BJ (cell line): ENCODE results near the gene PPIP5K1. TPM values are rescaled to one million over a fixed set of nuclear protein-coding genes. Genes with fewer than 3 reads are reported as not detected.

Experiments used
- CTCF ChIA-PET: fragments of 350-600 bp; formaldehyde crosslinking; extraction: SDS; loops from one replicate; lab custom pipeline; 2021; ENCODE audit warnings: antibody characterized with exemption, inconsistent platforms; lab: Yijun Ruan, JAX
- POLR2A ChIA-PET: fragments of 300-600 bp; sonication (Branson Sonifier 250); formaldehyde crosslinking; extraction: SDS; loops from one replicate; lab custom pipeline; 2021; ENCODE audit warnings: antibody characterized with exemption; lab: Charles Lee
- DNase-seq: peaks from one replicate; pipeline ENCODE4 v3.0.0-alpha.2; 2011; ENCODE audit warnings: low read depth
- H3K27me3 ChIP-seq: 2 replicates; pipeline ENCODE4 v1.6.0; 2011; ENCODE audit warnings: low read length; ENCODE audit not compliant: control insufficient read depth, insufficient read depth
- H3K36me3 ChIP-seq: 2 replicates; pipeline ENCODE4 v1.5.1; 2011; ENCODE audit warnings: low read length; ENCODE audit not compliant: control insufficient read depth, insufficient read depth
- H3K4me3 ChIP-seq: 2 replicates; pipeline ENCODE4 v1.5.1; 2011; ENCODE audit warnings: low read depth, mild to moderate bottlenecking, control low read depth, low read length
- polyA plus RNA-seq: library from polyadenylated mRNA; depleted of rRNA; stranded (reverse); fragments of >200 nt; gene quantifications from 2 replicates; pipeline ENCODE4 v1.2.3, GENCODE V29; 2011
- TF ChIP-seq, protein P1 (sequence below): IDR thresholded peaks from 2 replicates; pipeline ENCODE4 v1.5.1; 2011; ENCODE audit warnings: low read depth, mild to moderate bottlenecking, control low read depth, inconsistent platforms, low read length, moderate library complexity; ENCODE audit not compliant: insufficient read depth

PPIP5K1 gene
- polyA plus RNA-seq, 1 experiment: 29.2 TPM

DNA sequence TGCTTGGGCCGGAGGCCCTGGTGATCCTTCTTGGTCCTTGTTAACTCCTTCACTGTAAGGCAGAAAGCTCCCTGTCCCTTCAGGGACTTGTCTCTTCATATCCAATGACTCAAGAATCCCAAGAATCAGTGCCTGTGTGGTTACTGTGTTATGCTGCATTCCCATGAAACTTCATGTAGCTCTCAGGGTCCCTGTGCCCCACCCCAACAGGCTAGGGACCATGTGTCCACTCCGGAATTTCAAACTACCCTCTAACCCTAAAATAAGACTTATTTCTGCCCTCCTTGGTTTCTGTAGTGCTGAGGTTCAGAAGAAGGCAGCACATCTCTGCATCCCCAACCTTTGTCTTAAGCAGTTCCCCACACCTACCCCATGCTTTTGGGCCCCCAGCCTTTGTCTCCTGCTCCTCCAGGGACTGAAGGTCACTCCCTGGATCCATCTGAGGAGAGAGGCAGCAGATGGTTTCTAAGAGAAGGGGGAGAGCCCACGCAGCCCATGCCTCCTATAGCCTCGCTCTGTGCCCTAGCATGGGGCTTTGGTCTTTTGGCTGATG is 73.1 kb downstream of the PPIP5K1 start:
- Histone ChIP-seq H3K27me3 (no peaks in the 10 kb centered on the region), H3K36me3 (peaks cover 10% of the 10 kb centered on the region), H3K4me3 (peak overlapping the region; percentile 82)
- CTCF ChIA-PET: interaction anchor here (1.1 to 4.0 kb wide), 4 partner anchors 11 to 76 kb away, joined by 3 to 22 read pairs (median 8); no protein-coding TSS in a partner anchor
- no peak for DNase-seq
- TF ChIP-seq, protein P1, sequence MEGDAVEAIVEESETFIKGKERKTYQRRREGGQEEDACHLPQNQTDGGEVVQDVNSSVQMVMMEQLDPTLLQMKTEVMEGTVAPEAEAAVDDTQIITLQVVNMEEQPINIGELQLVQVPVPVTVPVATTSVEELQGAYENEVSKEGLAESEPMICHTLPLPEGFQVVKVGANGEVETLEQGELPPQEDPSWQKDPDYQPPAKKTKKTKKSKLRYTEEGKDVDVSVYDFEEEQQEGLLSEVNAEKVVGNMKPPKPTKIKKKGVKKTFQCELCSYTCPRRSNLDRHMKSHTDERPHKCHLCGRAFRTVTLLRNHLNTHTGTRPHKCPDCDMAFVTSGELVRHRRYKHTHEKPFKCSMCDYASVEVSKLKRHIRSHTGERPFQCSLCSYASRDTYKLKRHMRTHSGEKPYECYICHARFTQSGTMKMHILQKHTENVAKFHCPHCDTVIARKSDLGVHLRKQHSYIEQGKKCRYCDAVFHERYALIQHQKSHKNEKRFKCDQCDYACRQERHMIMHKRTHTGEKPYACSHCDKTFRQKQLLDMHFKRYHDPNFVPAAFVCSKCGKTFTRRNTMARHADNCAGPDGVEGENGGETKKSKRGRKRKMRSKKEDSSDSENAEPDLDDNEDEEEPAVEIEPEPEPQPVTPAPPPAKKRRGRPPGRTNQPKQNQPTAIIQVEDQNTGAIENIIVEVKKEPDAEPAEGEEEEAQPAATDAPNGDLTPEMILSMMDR: no peak
- POLR2A ChIA-PET: interaction anchor here (0.9 kb wide), 1 partner anchor 14 kb away, joined by 3 read pairs; no protein-coding TSS in a partner anchor

DNA sequence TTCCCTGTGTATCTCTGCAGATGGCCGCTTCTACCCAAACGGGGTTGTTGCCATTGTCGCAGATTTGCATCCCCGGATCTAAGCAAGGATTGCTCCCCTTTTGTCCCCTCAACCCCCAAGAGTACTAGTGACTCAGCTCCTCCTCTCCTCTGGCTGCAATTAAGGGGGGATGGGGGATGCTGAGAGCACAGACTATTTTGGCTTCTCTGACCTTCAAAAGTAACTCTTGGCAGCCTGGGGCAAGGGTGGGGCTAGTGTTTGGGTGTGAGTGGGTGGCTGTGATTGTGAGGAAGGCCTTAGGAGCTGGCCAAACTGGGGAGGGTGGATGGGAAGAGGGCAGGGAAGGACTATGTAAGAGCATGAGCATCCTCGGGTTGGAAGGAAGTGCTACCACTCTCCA is 73.8 kb downstream of the PPIP5K1 start:
- POLR2A ChIA-PET: interaction anchor here (0.9 kb wide), 1 partner anchor 15 kb away, joined by 3 read pairs; no protein-coding TSS in a partner anchor
- DNase-seq: no peak
- Histone ChIP-seq H3K4me3 (peak overlapping the region; percentile 82), H3K36me3 (peaks cover 3% of the 10 kb centered on the region), H3K27me3 (no peaks in the 10 kb centered on the region)
- TF ChIP-seq, protein P1: no peak
- CTCF ChIA-PET: interaction anchor here (0.6 to 4.0 kb wide), 7 partner anchors 11 to 226 kb away, joined by 3 to 22 read pairs (median 4); no protein-coding TSS in a partner anchor

DNA sequence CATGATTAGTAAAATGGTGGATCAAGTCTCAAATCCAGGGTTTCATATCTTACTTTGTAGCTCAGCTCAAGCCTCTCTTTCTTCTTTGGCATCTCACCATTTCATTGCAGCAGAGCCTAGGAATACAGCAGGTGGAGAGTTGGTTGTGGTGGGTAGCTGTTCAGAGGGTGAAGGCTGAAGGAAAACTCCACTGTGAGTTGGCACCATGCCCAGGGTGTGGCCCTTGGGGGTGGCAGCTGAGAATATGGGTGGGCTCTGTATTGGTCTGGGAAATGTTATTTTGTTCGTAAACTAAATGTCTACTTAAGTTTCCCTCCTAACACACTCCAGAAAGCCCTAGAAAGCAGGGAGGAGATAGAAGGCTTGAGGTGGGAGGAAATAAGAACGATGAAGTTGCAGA is 74.3 kb downstream of the PPIP5K1 start:
- CTCF ChIA-PET: interaction anchor here (0.6 to 4.5 kb wide), 9 partner anchors 12 to 226 kb away, joined by 3 to 32 read pairs (median 7); no protein-coding TSS in a partner anchor
- TF ChIP-seq, protein P1: no peak
- no peaks in the 10 kb centered on the region for H3K27me3 ChIP-seq
- DNase-seq: no peak
- peaks cover under 1% of the 10 kb centered on the region; the same call in 1 of the 2 replicates for H3K36me3 ChIP-seq
- H3K4me3 ChIP-seq: no peak overlapping the region
- POLR2A ChIA-PET: no interaction called here

DNA sequence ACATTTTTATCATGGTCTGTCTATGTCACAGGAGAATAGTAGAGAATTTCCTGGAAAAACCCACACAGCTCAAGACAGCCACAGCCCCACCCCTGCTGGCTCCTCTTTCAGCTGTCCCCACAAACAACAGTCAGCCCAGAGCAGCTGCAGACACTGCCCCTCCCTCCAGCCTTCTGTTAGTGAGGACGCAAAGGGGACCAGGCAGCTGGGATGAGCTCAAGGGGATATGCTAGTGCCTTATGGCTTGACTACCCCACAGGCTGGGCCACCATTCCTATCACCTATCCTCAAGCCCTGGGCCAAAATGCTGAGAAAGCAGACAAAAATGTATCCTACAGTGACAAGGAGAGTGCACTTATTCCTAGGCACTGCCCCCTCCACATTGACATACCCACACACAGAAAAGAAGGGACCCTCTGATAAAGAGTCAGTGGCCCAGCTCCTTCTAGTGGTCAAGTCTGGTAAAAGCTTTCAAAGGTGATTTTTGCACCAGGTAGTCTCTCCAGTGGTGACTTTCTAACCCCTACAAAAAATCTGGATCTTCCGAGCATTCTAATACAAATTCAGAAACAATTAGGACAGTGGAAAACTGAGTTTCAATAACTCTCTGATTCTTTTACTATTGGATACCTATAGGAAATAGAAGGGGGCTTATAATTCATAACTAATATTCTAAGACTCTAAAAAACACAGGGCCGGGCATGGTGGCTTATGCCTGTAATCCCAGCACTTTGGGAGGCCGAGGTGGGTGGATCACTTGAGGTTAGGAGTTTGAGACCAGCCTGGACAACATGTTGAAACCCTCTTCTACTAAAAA is 75.6 kb downstream of the PPIP5K1 start:
- TF ChIP-seq, protein P1: peak; percentile 68
- POLR2A ChIA-PET: no interaction called here
- Histone ChIP-seq H3K4me3 (no peak overlapping the region), H3K36me3 (no peaks in the 10 kb centered on the region), H3K27me3 (no peaks in the 10 kb centered on the region)
- CTCF ChIA-PET: interaction anchor here (0.5 to 4.5 kb wide), 18 partner anchors 9 to 228 kb away, joined by 3 to 32 read pairs (median 4); partner anchors contain the start of gene TP53BP1
- DNase-seq: no peak

DNA sequence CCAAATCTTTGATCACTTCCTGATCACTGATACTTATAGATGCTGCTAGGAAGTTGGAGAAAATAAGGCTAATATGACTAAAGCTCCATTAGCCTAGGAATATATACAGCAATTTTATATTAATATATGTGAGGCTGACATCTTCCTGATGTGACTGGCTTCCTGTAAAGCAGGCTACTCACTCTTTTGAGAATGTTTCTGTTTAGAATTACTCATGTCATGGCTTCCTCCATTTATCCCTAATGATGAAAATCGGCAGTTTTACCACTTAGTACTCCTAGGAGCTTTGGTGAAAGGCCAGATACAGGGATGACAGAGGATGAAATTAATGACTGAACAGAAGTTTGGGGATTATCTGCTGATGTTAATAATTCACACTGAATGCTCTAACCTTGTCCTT is 76.5 kb downstream of the PPIP5K1 start:
- H3K4me3 ChIP-seq: no peak overlapping the region
- POLR2A ChIA-PET: no interaction called here

More for the DNA sequence above, 76.5 kb downstream of the PPIP5K1 start:
- TF ChIP-seq, protein P1: no peak
- CTCF ChIA-PET: interaction anchor here (0.8 to 4.5 kb wide), 9 partner anchors 12 to 80 kb away, joined by 3 to 32 read pairs (median 4); partner anchors contain the start of gene TP53BP1
- no peaks in the 10 kb centered on the region for H3K36me3 ChIP-seq
- DNase-seq: no peak
- no peaks in the 10 kb centered on the region for H3K27me3 ChIP-seq
